Astrocyte of the spinal cord (primary cell): ENCODE data around the gene TMEM45B.
"Not testable (repeated sequence)": the region's sequence is repeated elsewhere in the genome, so short reads cannot be mapped to it uniquely, and the experiment has no call there.

Source experiments
- DNase-seq: peaks from one replicate; pipeline ENCODE4 v3.0.0; 2011; ENCODE audit warnings: low read depth, low spot score
- H3K4me3 ChIP-seq: 2 replicates; pipeline ENCODE4 v1.5.1; 2011; ENCODE audit warnings: low read depth, mild to moderate bottlenecking, low read length, moderate library complexity
- CTCF ChIP-seq: IDR thresholded peaks from 2 replicates; pipeline ENCODE4 v1.5.1; 2012; ENCODE audit warnings: low read depth, mild to moderate bottlenecking, low read length, inconsistent platforms
- in situ Hi-C: cut with HindIII; loops from 2 replicates; pipeline ENCODE4 v1.10.0; 2017; ENCODE audit warnings: low sequenced_read_pairs

The TMEM45B gene

GRCh38 chr11:129855086-129855485 is 39.4 kb downstream of the TMEM45B start:
- TF ChIP-seq CTCF = no peak
- in situ Hi-C loops = no loop called here
- DNase-seq = no peak
- H3K4me3 ChIP-seq = no peak overlapping the region

DNA sequence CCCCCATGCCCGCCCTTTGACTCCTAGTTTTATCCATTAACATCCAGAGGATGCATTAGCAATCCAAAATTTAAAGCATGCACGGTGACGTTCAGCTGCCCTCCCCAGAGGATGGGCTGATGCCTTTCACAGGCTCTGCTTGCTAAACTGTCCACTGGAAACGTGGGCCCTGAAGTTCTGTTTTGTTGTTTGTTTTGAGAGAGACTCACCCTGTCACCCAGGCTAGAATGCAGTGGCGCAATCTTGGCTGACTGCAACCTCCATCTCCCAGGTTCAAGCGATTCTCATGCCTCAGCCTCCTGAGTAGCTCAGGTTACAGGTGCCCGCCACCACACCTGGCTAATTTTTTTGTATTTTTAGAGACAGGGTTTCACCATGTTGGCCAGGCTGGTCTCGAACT is 40.4 kb downstream of the TMEM45B start:
- no peak for TF ChIP-seq CTCF
- H3K4me3 ChIP-seq = no peak overlapping the region
- in situ Hi-C loops = no loop called here
- DNase-seq = no peak

DNA sequence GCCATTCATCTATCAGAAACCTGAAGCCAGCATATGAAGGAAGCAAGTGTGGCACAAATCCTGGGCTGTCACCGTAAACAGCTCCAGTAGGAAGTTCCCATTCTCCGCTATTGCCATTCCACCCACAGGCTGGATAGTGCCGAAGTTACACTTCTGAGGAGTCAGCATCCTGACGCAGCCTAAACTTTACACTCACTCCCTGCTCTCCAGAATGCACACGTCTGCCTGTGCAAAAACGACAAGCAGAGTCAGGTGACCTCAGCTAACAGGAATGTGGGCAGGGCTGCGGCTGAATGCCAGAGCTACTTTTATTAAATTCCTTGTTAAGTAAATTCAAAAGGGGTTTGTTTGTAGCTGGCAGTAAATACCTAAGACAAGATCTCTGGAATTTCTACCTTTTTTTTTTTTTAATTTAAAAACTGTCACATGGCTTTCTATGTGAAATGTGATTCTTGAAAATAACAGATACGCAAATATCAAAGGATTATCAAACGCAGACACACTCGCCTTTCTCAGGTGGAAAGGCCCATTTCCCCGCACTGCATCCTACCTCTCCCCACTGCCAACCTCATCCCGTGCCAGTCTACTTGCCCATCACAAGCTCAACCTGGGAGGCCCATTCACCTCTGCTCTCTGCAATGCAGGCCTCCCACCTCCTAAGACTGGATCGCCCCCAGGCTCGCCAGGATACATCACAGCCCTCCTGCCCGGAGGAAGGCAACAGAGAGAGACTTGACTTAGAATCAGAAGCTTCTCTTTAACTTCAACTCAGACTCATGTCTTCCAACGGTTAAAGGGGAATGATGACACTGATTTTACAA is 46.3 kb downstream of the TMEM45B start:
- peak; percentile 88 for DNase-seq
- TF ChIP-seq CTCF = no peak
- no peak overlapping the region for H3K4me3 ChIP-seq
- in situ Hi-C loops = no loop called here

- no peak for TF ChIP-seq CTCF
- no peak overlapping the region for H3K4me3 ChIP-seq
- no peak for DNase-seq
- in situ Hi-C loops = no loop called here
Measured at GRCh38 chr11:129864811-129865210, 49.2 kb downstream of the TMEM45B start.

DNA sequence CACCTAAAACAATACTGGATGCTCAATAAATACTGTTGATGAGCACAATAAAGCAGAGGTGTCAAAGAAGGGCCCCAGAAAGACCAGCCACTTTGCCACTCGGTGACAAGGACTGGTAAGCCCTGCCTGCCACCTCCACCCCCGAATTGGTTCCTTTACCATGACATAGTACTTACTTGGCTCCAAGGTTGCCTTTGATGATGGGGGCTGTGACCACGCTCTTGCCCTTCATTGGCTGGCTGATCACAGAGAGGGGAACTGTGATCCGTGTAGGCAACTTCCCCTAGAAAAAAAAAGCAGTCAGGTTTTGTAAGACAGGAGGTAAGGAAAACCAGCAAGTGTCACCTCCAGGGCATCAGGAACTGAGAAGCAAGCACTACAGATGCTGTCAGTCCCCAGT is 50.1 kb downstream of the TMEM45B start:
- in situ Hi-C loops = no loop called here
- no peak for DNase-seq
- H3K4me3 ChIP-seq = no peak overlapping the region
- no peak for TF ChIP-seq CTCF

DNA sequence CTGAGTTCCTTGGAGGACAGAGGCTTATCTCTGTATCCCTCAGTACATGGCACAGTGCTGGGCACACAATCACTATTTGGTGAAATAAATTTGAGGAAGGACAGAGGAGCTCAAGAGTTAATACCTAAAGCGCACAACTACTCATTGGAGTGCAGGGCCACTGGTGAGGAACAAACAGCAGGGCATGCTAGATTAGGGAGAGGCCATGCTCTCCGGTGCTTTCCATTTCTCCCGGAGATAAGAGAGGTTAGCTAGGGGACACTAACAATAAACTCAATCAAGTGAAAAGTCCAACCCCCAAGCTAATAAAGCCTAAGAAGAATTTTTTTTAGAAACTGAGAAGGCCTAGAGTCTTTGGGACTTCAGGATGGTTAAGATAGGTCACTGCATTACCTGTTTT is 50.7 kb downstream of the TMEM45B start:
- no peak for DNase-seq
- in situ Hi-C loops = no loop called here
- TF ChIP-seq CTCF = no peak
- H3K4me3 ChIP-seq = no peak overlapping the region

DNA sequence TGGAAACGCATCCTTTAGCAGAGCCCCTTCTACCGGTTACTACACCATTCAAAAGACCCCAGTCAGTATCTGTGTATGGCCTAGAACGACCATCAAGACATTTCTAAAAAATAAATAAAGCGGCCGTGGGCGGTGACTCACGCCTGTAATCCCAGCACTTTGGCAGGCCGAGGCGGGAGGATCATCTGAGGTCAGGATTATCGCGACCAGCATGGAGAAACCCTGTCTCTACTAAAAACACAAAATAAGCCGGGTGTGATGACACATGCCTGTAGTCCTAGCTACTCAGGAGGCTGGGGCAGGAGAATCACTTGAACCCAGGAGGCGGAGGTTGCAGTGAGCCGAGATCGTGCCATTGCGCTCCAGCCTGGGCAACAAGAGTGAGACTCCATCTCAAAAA is 53.0 kb downstream of the TMEM45B start:
- DNase-seq, H3K4me3 ChIP-seq, in situ Hi-C loops: not testable (repeated sequence)
